ENCODE measurements around the gene PRSS48.

DNA sequence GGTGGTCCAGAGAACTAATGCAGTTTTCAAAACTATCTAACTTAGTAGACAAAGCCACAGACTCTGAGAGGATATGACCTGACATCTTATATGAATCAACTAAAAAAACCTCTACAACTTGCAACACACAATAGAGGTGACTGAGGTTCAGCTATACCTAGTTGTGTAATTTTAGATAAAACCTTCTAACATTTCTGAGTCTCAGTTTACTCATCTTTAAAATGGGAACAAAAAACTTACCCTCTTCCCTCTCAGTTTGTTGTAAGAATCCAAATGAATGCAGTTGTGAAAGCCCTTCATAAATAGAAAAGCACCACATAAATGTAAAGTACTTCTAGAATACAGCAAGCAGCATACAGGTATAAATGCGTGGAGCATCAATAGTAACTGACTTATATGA lies 42.5 kb downstream of the PRSS48 start:
- TF ChIP-seq, protein P1, sequence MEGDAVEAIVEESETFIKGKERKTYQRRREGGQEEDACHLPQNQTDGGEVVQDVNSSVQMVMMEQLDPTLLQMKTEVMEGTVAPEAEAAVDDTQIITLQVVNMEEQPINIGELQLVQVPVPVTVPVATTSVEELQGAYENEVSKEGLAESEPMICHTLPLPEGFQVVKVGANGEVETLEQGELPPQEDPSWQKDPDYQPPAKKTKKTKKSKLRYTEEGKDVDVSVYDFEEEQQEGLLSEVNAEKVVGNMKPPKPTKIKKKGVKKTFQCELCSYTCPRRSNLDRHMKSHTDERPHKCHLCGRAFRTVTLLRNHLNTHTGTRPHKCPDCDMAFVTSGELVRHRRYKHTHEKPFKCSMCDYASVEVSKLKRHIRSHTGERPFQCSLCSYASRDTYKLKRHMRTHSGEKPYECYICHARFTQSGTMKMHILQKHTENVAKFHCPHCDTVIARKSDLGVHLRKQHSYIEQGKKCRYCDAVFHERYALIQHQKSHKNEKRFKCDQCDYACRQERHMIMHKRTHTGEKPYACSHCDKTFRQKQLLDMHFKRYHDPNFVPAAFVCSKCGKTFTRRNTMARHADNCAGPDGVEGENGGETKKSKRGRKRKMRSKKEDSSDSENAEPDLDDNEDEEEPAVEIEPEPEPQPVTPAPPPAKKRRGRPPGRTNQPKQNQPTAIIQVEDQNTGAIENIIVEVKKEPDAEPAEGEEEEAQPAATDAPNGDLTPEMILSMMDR (conservative IDR thresholded peaks at IDR 0.05; ENCODE audit: low read depth, low read length), result no peak
- TF ChIP-seq POLR2A (IDR thresholded peaks at IDR 0.05; ENCODE audit: low read depth, low read length) (no peak), BHLHE40 (IDR thresholded peaks at IDR 0.05; ENCODE audit: low read depth, low read length) (no peak), FOS (IDR thresholded peaks at IDR 0.05; ENCODE audit: low read depth, low read length) (no peak), MAFK (IDR thresholded peaks at IDR 0.05; ENCODE audit: low read depth, low read length) (no peak), MXI1 (IDR thresholded peaks at IDR 0.05; ENCODE audit: borderline replicate concordance, low read depth, low read length) (no peak), CEBPB (IDR thresholded peaks at IDR 0.05; ENCODE audit: low read depth, low read length) (no peak), RAD21 (IDR thresholded peaks at IDR 0.05; ENCODE audit: low read length) (no peak)
- TF ChIP-seq, protein P2, sequence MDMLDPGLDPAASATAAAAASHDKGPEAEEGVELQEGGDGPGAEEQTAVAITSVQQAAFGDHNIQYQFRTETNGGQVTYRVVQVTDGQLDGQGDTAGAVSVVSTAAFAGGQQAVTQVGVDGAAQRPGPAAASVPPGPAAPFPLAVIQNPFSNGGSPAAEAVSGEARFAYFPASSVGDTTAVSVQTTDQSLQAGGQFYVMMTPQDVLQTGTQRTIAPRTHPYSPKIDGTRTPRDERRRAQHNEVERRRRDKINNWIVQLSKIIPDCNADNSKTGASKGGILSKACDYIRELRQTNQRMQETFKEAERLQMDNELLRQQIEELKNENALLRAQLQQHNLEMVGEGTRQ (IDR thresholded peaks at IDR 0.05; ENCODE audit: low read depth, low read length), result no peak

All from IMR-90 (cell line).